HG03045 (cell line): Measurements from ENCODE around the gene TMEM150B.

Source experiments
- ATAC-seq: cut with Tn5 transposase; IDR thresholded peaks from one replicate; pipeline ENCODE4 v1.9.1; 2021; ENCODE audit warnings: mild to moderate bottlenecking, moderate library complexity; ENCODE audit not compliant: unreplicated experiment

The TMEM150B gene, protein sequence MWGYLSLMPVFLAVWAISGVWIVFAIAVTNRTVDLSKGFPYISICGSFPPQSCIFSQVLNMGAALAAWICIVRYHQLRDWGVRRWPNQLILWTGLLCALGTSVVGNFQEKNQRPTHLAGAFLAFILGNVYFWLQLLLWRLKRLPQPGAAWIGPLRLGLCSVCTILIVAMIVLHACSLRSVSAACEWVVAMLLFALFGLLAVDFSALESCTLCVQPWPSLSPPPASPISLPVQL

DNA sequence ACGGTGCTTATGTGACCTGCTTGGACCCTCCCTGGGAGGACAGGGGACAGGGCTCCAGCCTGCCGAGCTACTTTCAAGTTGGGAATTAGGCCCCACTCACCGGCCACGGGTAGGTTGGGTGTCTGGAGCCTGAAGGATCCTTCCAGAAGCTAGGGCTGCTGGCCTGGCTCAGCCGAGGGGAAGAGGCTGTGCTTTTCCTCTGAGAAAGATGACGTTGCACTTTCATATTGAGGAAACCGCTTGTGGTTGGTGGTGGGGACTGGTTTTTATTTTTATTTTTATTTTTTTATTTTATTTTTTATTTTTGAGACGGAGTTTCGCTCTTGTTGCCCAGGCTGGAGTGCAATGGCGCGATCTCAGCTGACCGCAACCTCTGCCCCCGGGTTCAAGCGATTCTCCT, at the start of gene TMEM150B:
TMEM150B (minus strand) TSS at position 170 of the 400 bp plus-strand sequence. CDS start 4,305 bp downstream, outside the sequence.
- no peak for ATAC-seq

DNA sequence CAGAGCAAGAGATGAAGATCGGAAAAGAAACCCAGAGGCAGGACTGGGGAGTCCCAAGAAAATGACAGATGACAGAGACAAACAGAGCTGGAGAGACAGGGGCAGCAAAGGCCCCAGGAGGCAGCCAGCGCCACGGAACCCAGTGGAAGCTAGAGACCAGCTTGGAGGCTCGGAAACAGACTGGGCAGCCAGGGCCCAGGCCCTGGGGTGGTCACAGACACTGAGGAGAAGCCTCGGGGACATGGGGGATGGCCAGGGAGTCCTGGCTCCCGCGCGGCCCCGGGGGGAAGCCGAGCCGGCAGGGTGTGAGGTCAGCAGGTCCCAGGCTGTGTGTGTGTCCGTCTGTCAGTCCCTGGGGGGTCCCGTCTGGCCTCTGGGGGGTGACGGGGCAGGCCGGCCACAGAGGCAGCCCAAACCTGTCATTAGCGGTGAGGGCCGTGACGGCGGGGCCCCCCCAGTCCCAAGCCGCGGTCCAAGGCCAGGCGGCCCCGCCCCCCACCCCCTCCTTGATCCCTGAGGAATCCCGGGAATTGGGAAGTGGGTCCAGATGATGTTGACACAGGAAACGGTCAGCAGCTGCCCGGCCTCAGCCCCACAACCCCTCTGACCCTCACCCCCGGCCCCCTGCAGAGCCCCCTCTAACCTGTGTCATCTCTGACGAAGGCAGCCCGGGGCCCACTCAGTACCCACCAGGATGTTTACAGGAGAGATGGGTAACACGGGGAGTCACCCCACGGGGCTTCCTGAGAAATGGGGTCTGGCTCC, 49.0 kb upstream of the TMEM150B start:
- ATAC-seq, result no peak

DNA sequence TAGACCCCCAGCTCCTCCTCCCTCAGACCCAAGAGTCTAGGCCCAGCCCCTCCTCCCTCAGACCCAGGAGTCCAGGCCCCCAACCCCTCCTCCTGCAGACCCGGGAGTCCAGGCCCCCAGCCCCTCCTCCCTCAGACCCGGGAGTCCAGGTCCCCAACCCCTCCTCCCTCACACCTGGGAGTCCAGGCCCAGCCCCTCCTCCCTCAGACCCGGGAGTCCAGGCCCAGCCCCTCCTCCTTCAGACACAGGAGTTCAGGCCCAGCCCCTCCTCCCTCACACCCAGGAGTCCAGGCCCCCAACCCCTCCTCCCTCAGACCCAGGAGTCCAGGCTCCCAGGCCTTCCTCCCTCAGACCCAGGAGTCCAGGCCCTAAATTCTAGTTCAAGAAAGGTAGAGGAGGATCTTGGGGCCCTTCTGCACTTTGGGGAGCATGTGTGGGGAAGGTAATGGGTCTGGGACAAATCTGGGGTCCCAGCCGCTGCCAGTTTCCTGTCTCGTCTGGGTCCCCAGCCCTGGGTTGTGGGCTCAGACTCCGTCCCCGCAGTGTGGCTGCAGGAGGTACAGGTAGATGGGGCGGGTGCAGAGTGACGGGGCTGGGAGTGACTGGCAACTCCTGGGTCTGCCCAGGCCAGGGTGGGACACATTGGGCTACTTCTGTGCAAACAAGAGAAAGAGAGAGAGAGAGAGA, 48.3 kb upstream of the TMEM150B start:
- ATAC-seq, result no peak

GRCh38 chr19:55372316-55373081, 47.4 kb upstream of the TMEM150B start:
- no peak for ATAC-seq

DNA sequence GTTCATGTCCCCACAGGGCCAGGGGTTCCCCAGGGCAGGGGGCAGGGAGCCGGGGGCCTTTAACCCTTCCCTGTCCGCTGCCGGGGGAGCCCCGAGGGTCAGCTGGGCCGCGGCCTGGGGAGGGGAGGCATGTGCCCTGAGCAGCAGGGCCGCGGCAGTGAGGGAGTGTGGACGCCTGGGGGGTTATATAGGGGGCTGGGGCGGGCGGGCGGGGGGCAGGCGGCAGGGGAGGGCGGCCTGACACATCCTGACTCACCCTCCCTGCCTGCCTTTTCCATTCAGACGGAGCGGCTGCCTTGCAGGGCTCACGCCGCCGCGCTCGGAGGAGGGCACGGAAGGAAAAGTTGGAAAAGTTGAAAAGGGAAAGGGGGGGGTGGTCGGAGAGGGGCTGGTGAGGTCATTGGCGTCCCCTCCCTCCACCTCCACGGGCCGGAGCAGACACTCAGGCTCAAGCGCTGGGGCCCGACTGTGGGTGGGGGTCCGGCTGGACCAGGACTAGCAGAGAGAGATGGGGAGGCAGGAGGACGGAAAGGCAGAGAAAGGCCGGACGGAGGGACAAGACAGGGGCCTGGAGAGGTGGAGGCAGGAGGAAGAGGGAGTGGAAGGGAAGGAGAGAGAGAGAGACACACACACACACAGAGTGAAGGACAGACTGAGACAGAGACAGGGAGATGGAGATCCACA, 45.3 kb upstream of the TMEM150B start, which contains the start of gene IL11:
IL11 (minus strand) TSS at position 159 of the 684 bp plus-strand sequence; CDS start at position 6, 153 bp downstream.
- ATAC-seq, result no peak

- no peak for ATAC-seq
These were observed 44.6 kb upstream of the TMEM150B start for GRCh38 chr19:55369653-55370304.

GRCh38 chr19:55368701-55369563, 43.8 kb upstream of the TMEM150B start:
- no peak for ATAC-seq

GRCh38 chr19:55368106-55368505, 43.0 kb upstream of the TMEM150B start:
- no peak for ATAC-seq

DNA sequence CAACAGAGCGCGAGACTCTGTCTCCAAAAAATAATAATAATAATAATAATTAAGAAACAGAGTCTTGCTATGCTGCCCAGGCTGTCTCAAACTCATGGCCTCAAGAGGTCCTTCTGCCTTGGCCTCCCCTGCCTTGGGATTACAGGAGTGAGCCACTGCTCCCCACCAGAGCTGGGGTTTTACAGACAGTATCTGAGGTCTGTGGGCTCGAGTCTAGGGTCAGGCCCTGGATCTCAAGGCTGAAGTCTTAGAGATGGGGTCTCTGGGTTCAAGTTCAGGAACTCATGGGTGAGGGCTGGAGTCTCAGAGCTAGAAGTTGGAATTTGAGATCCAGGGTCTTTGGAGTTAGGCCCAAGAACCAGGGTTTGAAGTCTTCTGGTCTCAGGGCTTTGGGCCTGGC, 41.6 kb upstream of the TMEM150B start:
- no peak for ATAC-seq

DNA sequence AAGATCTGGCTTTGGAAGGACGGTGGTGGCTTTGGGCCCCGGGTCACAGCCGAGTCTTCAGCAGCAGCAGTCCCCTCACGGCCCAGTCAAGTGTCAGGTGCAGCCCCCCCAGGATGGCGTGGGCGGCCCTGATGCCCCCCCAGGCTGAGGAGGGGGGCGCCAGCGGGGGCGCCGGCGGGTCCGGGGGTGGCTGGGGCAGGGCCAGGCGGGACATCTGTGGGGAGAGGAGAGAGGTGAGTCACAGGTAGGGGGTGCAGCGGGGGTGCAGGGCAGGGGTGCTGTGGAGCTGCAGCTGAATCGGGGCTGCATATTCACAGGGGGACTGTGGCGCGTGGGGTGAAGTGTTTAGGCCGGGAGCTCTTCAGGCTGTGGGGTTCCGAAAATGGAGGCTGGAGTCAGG, 40.8 kb upstream of the TMEM150B start:
- ATAC-seq, result no peak

- no peak for ATAC-seq
These were observed 40.1 kb upstream of the TMEM150B start for GRCh38 chr19:55365245-55365644.

GRCh38 chr19:55362990-55363716, 38.0 kb upstream of the TMEM150B start, which contains the start of gene GARIN5B:
TSS of gene GARIN5B (minus strand) at chr19:55363260. CDS start at chr19:55363066, 194 bp downstream.
- ATAC-seq, result no peak

DNA sequence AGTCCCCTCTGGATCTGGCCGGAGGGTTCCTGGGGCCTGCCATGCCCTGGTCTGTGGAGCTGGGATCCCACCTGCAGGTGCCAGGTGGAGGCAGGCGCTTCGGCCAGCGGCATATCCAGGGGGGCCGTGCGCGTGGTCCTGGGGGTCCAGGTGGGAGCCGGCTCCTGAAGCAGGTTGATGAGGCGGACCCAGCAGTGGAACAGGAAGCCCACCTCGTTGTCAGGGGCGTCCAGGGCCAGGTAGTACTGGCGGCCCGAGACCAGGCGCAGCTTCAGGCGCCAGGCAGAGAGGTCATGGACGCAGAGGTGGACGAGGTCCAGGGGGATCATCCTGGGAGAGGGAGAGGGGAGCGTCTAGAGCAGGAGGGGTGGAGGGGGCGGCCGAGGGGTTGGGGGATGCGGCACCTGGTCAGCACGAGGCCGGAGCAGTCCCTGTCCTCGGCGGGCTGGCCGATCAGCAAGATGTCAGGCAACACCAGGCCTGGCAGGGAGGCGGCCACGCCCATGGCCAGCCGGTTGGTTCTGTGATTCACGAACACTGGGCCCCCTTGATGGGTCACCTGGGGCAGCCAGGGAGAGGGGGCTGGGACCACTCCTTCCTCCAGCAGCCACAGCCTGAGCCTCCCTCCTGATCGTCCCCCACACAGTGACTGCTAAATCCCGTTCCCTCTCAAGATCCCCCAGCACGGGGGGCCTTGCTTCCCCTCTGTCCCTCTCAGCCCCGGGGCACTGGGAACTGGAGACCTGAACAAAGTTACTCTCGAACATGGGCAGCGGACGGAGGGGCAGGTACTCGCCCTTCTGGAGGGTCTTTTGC, 37.2 kb upstream of the TMEM150B start:
- no peak for ATAC-seq

DNA sequence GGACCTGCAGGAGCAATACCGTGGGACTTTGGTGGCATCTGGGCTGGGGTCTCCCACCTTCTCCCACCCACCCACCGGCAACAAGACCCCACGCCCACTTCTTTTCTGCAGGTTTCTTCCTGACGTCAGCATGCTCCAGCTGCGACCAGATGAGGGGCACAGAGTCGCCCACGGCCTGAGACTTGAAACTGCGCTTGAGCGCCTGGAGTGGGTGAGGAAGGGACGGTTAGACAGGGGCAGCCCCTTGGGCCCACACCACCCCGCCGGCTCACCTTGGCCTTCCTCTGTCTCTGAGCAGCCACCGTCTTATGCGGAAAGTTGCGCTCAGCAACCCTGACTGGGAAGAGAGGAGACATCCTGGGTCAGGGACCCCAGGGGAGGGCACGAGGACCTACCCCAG, 35.8 kb upstream of the TMEM150B start:
- no peak for ATAC-seq

- no peak for ATAC-seq
These were observed 34.1 kb upstream of the TMEM150B start for GRCh38 chr19:55358943-55359908.

- no peak for ATAC-seq
These were observed 33.4 kb upstream of the TMEM150B start for GRCh38 chr19:55358493-55358892.
